Measurements from ENCODE around the gene MLNR. TPM values are rescaled to one million over a fixed set of nuclear protein-coding genes. Genes with fewer than 3 reads are reported as not detected.

The MLNR gene
- total RNA-seq, 6 experiments from 2014 or later, result not detected

DNA sequence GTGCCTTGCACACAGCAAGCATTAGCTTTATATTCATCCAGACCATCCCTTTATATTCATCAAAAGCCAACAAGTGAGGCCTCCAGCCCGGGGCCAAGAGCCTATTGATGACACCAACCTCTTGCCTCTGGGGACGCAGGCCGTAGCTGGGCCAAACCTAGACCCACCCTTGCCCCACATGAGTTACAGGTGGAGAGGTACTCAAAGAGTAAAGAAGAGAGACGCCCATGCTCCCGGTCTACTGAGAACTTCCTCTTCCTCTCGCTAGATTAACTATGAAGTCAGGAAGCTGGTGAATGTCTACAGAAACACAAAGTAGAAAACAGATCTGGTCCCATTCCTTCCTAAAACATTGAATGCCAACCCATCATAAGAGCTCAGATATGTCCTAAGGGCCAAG, 3.8 kb upstream of the MLNR start:
- peaks cover 0 to 5% of the 10 kb centered on the region in 2 donors for H3K27me3 ChIP-seq
- no peaks in the 10 kb centered on the region for H3K36me3 ChIP-seq
- H3K4me1 ChIP-seq, result peaks cover 0 to 18% (median 2%) of the 10 kb centered on the region in 4 donors
- no peak for DNase-seq
- TF ChIP-seq, protein P1, sequence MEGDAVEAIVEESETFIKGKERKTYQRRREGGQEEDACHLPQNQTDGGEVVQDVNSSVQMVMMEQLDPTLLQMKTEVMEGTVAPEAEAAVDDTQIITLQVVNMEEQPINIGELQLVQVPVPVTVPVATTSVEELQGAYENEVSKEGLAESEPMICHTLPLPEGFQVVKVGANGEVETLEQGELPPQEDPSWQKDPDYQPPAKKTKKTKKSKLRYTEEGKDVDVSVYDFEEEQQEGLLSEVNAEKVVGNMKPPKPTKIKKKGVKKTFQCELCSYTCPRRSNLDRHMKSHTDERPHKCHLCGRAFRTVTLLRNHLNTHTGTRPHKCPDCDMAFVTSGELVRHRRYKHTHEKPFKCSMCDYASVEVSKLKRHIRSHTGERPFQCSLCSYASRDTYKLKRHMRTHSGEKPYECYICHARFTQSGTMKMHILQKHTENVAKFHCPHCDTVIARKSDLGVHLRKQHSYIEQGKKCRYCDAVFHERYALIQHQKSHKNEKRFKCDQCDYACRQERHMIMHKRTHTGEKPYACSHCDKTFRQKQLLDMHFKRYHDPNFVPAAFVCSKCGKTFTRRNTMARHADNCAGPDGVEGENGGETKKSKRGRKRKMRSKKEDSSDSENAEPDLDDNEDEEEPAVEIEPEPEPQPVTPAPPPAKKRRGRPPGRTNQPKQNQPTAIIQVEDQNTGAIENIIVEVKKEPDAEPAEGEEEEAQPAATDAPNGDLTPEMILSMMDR (IDR thresholded peaks at IDR 0.05), result no peak
- TF ChIP-seq POLR2A (IDR thresholded peaks at IDR 0.05), result no peak
- no peak for ATAC-seq
- H3K9me3 ChIP-seq, result no peaks in the 10 kb centered on the region
- H3K4me3 ChIP-seq, result no peak overlapping the region
- H3K27ac ChIP-seq, result no peak overlapping the region
- intact Hi-C loops (cut with DNase I), result no loop called here
- 78% methylated on average over 6 of the region's 6 CpGs for WGBS (ENCODE audit: insufficient coverage, low coverage, low lambda C conversion rate, missing lambda C conversion rate)

DNA sequence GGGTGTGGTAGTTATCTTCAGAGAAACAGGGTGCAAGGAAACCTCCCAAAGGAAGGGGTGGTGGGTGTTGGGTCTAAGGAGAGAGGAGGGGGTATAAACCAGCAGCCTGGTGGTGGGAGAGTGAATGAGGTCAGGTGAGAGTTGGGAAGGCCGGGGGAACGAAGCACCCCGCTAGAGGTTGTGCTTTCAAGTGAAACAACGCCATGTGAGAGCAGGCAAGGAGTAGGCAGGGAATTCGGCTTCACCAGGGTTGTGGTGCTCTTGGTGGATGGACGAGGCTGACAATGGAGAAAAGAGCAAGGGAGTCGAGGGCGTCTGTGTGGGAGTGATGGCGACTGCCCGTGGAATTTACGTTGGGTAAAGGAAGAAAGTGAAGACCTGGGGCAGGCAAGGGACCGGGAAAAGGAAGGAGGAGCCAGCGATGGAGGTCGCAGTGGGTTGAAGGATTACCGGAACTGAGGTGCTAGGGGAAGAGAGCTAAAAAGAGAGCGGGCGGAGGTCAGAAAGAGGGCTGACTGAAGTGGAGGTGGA, 2.1 kb upstream of the MLNR start:
- no peaks in the 10 kb centered on the region for H3K9me3 ChIP-seq
- ATAC-seq, result no peak
- whole genome bisulfite sequencing (ENCODE audit: insufficient coverage, low coverage, low lambda C conversion rate, missing lambda C conversion rate), result 57% methylated on average over 16 of the region's 17 CpGs
- intact Hi-C loops (cut with DNase I), result no loop called here
- H3K36me3 ChIP-seq, result no peaks in the 10 kb centered on the region
- H3K4me3 ChIP-seq, result no peak overlapping the region
- H3K27ac ChIP-seq, result no peak overlapping the region
- TF ChIP-seq, protein P1 (IDR thresholded peaks at IDR 0.05), result no peak
- TF ChIP-seq POLR2A (IDR thresholded peaks at IDR 0.05), result no peak
- peaks cover 0 to 18% (median 2%) of the 10 kb centered on the region in 4 donors for H3K4me1 ChIP-seq
- peaks cover 0 to 5% of the 10 kb centered on the region in 2 donors for H3K27me3 ChIP-seq
- no peak for DNase-seq

- Histone ChIP-seq H3K36me3 (no peaks in the 10 kb centered on the region), H3K27ac (no peak overlapping the region), H3K4me1 (peaks cover 0 to 18% (median 2%) of the 10 kb centered on the region in 4 donors), H3K27me3 (peaks cover 0 to 5% of the 10 kb centered on the region in 2 donors), H3K9me3 (no peaks in the 10 kb centered on the region), H3K4me3 (no peak overlapping the region)
- DNase-seq, result no peak
- no peak for TF ChIP-seq POLR2A (IDR thresholded peaks at IDR 0.05)
- TF ChIP-seq, protein P1 (IDR thresholded peaks at IDR 0.05), result no peak
- intact Hi-C loops (cut with DNase I), result no loop called here
- ATAC-seq, result no peak
- WGBS (ENCODE audit: insufficient coverage, low coverage, low lambda C conversion rate, missing lambda C conversion rate), result 57% methylated on average over 24 of the region's 25 CpGs
Observed at GRCh38 chr13:49218493-49219051, 1.6 kb upstream of the MLNR start.

GRCh38 chr13:49219647-49220035, 497 bp upstream of the MLNR start:
- TF ChIP-seq POLR2A (IDR thresholded peaks at IDR 0.05), result no peak
- TF ChIP-seq, protein P1 (IDR thresholded peaks at IDR 0.05), result no peak
- Histone ChIP-seq H3K4me3 (peak overlapping the region; percentile 9 to 51 (median 32)), H3K27ac (no peak overlapping the region), H3K4me1 (peaks cover 0 to 8% (median under 1%) of the 10 kb centered on the region in 4 donors), H3K27me3 (peaks cover 0 to 5% of the 10 kb centered on the region in 2 donors), H3K9me3 (no peaks in the 10 kb centered on the region), H3K36me3 (no peaks in the 10 kb centered on the region)
- intact Hi-C loops (cut with DNase I), result no loop called here
- ATAC-seq (no peak), DNase-seq (no peak)
- WGBS (ENCODE audit: insufficient coverage, low coverage, low lambda C conversion rate, missing lambda C conversion rate), result 45% methylated on average over 6 of the region's 17 CpGs

Data from right lobe of liver (tissue), 6 donors.